ENCODE data around the gene P2RY13.

Gene P2RY13

GRCh38 chr3:151362751-151363174 is 33.4 kb upstream of the P2RY13 start:
- ATAC-seq, result no peak
- TF ChIP-seq ZFP30 (CRISPR knock-in tag; IDR thresholded peaks at IDR 0.05) (no peak), ESRRG (CRISPR knock-in tag; IDR thresholded peaks at IDR 0.05) (no peak)

GRCh38 chr3:151357463-151357850 is 28.1 kb upstream of the P2RY13 start:
- no peak for TF ChIP-seq CREB5 (CRISPR knock-in tag; IDR thresholded peaks at IDR 0.05; ENCODE audit: low read depth)
- TF ChIP-seq ZC3H10 (CRISPR knock-in tag; IDR thresholded peaks at IDR 0.05), result no peak
- no peak for TF ChIP-seq PATZ1 (CRISPR knock-in tag; IDR thresholded peaks at IDR 0.05; ENCODE audit: borderline replicate concordance)
- no peak for TF ChIP-seq CSRNP3 (CRISPR knock-in tag; IDR thresholded peaks at IDR 0.05)
- no peak for TF ChIP-seq ZFP30 (CRISPR knock-in tag; IDR thresholded peaks at IDR 0.05)
- no peak for TF ChIP-seq TCF4 (CRISPR knock-in tag; IDR thresholded peaks at IDR 0.05; ENCODE audit: borderline replicate concordance)
- TF ChIP-seq PPARA (CRISPR knock-in tag; IDR thresholded peaks at IDR 0.05; ENCODE audit: borderline replicate concordance), result no peak
- TF ChIP-seq ZNF565 (CRISPR knock-in tag; conservative IDR thresholded peaks at IDR 0.05; ENCODE audit: low read depth), result no peak
- TF ChIP-seq OSR1 (CRISPR knock-in tag; IDR thresholded peaks at IDR 0.05), result no peak
- no peak for TF ChIP-seq ARNTL (CRISPR knock-in tag; IDR thresholded peaks at IDR 0.05; ENCODE audit: borderline replicate concordance, low read depth)
- no peak for TF ChIP-seq ESRRG (CRISPR knock-in tag; IDR thresholded peaks at IDR 0.05)
- TF ChIP-seq ISL1 (CRISPR knock-in tag; IDR thresholded peaks at IDR 0.05), result no peak
- no peak for TF ChIP-seq RARB (CRISPR knock-in tag; IDR thresholded peaks at IDR 0.05)

GRCh38 chr3:151356794-151357462 is 27.6 kb upstream of the P2RY13 start:
- TF ChIP-seq ESRRG (CRISPR knock-in tag; IDR thresholded peaks at IDR 0.05) (no peak), ZNF70 (CRISPR knock-in tag; IDR thresholded peaks at IDR 0.05) (no peak), ZNF565 (CRISPR knock-in tag; conservative IDR thresholded peaks at IDR 0.05; ENCODE audit: low read depth) (no peak), TCF4 (CRISPR knock-in tag; IDR thresholded peaks at IDR 0.05; ENCODE audit: borderline replicate concordance) (no peak), SNAI2 (CRISPR knock-in tag; IDR thresholded peaks at IDR 0.05) (no peak), BACH2 (CRISPR knock-in tag; IDR thresholded peaks at IDR 0.05; ENCODE audit: borderline replicate concordance) (no peak), GLIS3 (CRISPR knock-in tag; IDR thresholded peaks at IDR 0.05) (no peak), ZC3H10 (CRISPR knock-in tag; IDR thresholded peaks at IDR 0.05) (no peak), TOX (CRISPR knock-in tag; IDR thresholded peaks at IDR 0.05; ENCODE audit: borderline replicate concordance) (no peak), CSDC2 (CRISPR knock-in tag; IDR thresholded peaks at IDR 0.05) (no peak), PATZ1 (CRISPR knock-in tag; IDR thresholded peaks at IDR 0.05; ENCODE audit: borderline replicate concordance) (no peak), PPARA (CRISPR knock-in tag; IDR thresholded peaks at IDR 0.05; ENCODE audit: borderline replicate concordance) (no peak), CSRNP3 (CRISPR knock-in tag; IDR thresholded peaks at IDR 0.05) (no peak), CREB5 (CRISPR knock-in tag; IDR thresholded peaks at IDR 0.05; ENCODE audit: low read depth) (no peak), ZFP3 (CRISPR knock-in tag; IDR thresholded peaks at IDR 0.05) (no peak), OSR1 (CRISPR knock-in tag; IDR thresholded peaks at IDR 0.05) (no peak)
- no peak for ATAC-seq

More at GRCh38 chr3:151357463-151357850, 28.1 kb upstream of the P2RY13 start:
- no peak for ATAC-seq
